Spleen (tissue), 11 donors: Measurements from ENCODE around the gene ZNF625. TPM values are rescaled to one million over a fixed set of nuclear protein-coding genes. Genes with fewer than 3 reads are reported as not detected.
A peak's percentile ranks its signal among the peaks of the same experiment; 100 is the strongest.

ENCODE experiments used
- DNase-seq: peaks from one replicate; pipeline ENCODE4 v3.0.0-alpha.2; 2020
- H3K27ac ChIP-seq, 8 donors: fragments of 200-600 bp; sonication (generic) in 7 of 8; 1 replicate in 4 of 8; 2 replicates in 4 of 8; pipeline versions ENCODE4 v1.5.0 to v1.8.0; 2016 to 2021; ENCODE audit warnings: inconsistent platforms in 4 of 8, mild to moderate bottlenecking in 4 of 8, moderate library complexity in 1 of 8
- H3K27me3 ChIP-seq, 7 donors: fragments of 200-600 bp; sonication (generic) in 6 of 7; replicated peaks in 1 of 7; 1 replicate in 4 of 7; 2 replicates in 3 of 7; pipeline versions ENCODE4 v1.5.0 to v1.8.0; 2016 to 2021; ENCODE audit warnings: inconsistent platforms in 3 of 7, mild to moderate bottlenecking in 1 of 7
- H3K36me3 ChIP-seq, 6 donors: fragments of 200-600 bp; sonication (generic) in 5 of 6; 1 replicate in 4 of 6; 2 replicates in 2 of 6; pipeline versions ENCODE4 v1.5.0 to v1.8.0; 2016 to 2021; ENCODE audit warnings: inconsistent platforms in 2 of 6
- H3K4me1 ChIP-seq, 6 donors: fragments of 200-600 bp; sonication (generic) in 5 of 6; 1 replicate in 3 of 6; 2 replicates in 3 of 6; pipeline versions ENCODE4 v1.5.0 to v1.8.0; 2016 to 2021; ENCODE audit warnings: inconsistent platforms in 3 of 6
- H3K4me3 ChIP-seq, 8 donors: fragments of 200-600 bp; sonication (generic) in 7 of 8; 1 replicate in 4 of 8; 2 replicates in 4 of 8; pipeline versions ENCODE4 v1.5.0 to v1.8.0; 2016 to 2021; ENCODE audit warnings: inconsistent platforms in 4 of 8, mild to moderate bottlenecking in 4 of 8, moderate library complexity in 2 of 8
- H3K9me3 ChIP-seq, 8 donors: fragments of 200-600 bp; sonication (generic) in 7 of 8; 1 replicate in 4 of 8; 2 replicates in 4 of 8; pipeline versions ENCODE4 v1.5.0 to v1.8.0; 2016 to 2021; ENCODE audit warnings: inconsistent platforms in 4 of 8
- POLR2A ChIP-seq, 3 donors: fragments of 450-650 bp; IDR thresholded peaks; one replicate each; pipeline ENCODE4 v1.5.1; 2017; ENCODE audit warnings: antibody characterized with exemption in 3 of 3, mild to moderate bottlenecking in 1 of 3
- POLR2AphosphoS5 ChIP-seq, 3 donors: sonication (generic); formaldehyde crosslinking; IDR thresholded peaks; one replicate each; pipeline ENCODE4 v1.5.1; 2017; ENCODE audit warnings: antibody characterized with exemption in 3 of 3
- WGBS, 5 donors: extraction: QIAGEN DNeasy Blood & Tissue Kit in 3 of 5; methylation state at CpG; one replicate each; pipeline versions ENCODE4 v1.1.5 to v1.1.7; 2013 to 2018; 5-methylcytosine and 5-hydroxymethylcytosine counted together
- intact Hi-C: fragments of 100-400 bp; cut with DNase I; formaldehyde crosslinking; loops from one replicate; pipeline ENCODE4 v1.15.0; 2023; ENCODE audit warnings: low total_unique reads
- polyA plus RNA-seq, 3 donors: library from polyadenylated mRNA; stranded (reverse); fragments of 200-250 nt; gene quantifications; one replicate each; pipeline ENCODE4 v1.2.1, GENCODE V29; 2013
- total RNA-seq, 7 donors: library from RNA; depleted of rRNA in 3 of 7; stranded (reverse); fragments of >200 nt in 3 of 7; fragmentation: NEBNext Ultra II Directional in 4 of 7; extraction: Animal tissue kit (Norgen Biotek cat#: 25700) in 4 of 7; gene quantifications; one replicate each; pipeline versions ENCODE4 v1.1.0 to v1.2.1, GENCODE V29; 2016 to 2021
- TF ChIP-seq, protein P1 (sequence below), 11 experiments: fragments of 200-600 bp in 7 of 11; fragments of 450-650 bp in 4 of 11; sonication (generic) in 4 of 11; IDR thresholded peaks in 8 of 11; conservative IDR thresholded peaks in 3 of 11; 1 replicate in 7 of 11; 2 replicates in 4 of 11; pipeline versions ENCODE4 v1.4.0 to v1.8.0; 2016 to 2021; ENCODE audit warnings: antibody characterized with exemption in 11 of 11, inconsistent platforms in 4 of 11, mild to moderate bottlenecking in 1 of 11
- donor health status: healthy with polysubstance abuse.
- donor health status: DM: no; HTN: no; CAD: no; lungs with moderate emphysema.
- donor health status: DM: no; HTN: no; CAD: no.
- donor health status: Bipolar disorder and iron deficiency.
- donor health status: healthy.
- donor health status: DM: no; HTN: no; CAD: no.
- donor health status: DM: yes; HTN: yes; CAD: no.

Gene ZNF625
- total and polyA plus RNA-seq, 10 donors, result 1.2 to 7.9 (median 5.1) TPM

DNA sequence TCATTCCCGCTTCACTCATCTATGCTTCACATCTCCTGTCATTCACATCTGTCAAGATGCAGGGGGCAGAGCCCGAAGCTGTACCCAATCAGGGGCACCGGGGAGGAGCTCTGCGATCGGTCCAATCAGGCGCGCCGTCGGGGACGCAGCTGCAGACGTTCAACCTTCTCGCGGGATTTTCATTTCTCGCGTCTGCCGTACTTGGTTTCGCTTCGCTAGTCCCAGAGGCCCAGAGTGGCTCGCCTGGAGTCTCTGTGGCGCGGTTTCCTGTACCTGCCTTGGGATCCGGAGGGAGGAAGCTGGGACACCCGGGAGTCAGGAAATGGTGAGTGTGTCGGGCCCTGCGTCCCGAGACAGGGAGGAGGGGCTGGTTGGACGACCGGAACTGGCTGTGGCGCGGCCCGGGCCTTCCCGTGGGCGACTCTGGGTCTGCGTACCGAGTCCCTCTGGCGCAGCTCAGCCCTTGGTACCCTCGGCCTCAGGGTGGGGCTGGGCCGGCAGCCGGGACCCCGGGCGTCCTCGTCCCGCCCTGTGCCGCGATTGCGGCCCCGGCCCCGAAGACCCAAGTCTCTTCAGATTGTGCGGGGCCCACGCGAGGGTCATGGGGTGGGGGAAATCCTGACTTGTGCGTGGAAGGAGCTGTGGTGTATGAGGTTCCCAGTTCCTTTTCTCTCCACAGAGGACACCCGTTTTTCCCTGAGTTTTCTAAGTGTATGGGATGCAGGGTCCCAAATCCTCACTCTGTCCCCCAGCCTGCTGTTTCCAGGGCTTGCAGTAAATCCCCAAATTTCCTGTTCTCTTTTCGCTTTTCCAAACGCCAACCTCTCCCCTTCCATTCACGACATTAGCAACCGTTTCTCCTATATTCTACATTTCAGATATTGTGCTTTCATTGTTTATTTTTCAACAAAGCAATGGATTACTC lies 6.6 kb upstream of the ZNF625 start, which contains the start of gene ZNF136:
Gene ZNF136, plus strand, starts transcription at position 215 of the 925 bp plus-strand sequence. Its CDS starts 108 bp downstream, at position 323.
- Histone ChIP-seq H3K4me1 (peaks cover 34 to 58% (median 48%) of the 10 kb centered on the region in 6 donors), H3K9me3 (no peaks in the 10 kb centered on the region), H3K36me3 (peaks cover 0 to 21% (median 0%) of the 10 kb centered on the region in 6 donors), H3K27ac (peak within 1 kb of the TSS; percentile 93 to 98 (median 96)), H3K4me3 (peak within 1 kb of the TSS; percentile 79 to 95 (median 82)), H3K27me3 (no peaks in the 10 kb centered on the region)
- intact Hi-C loops, result no loop called here
- TF ChIP-seq, protein P1, sequence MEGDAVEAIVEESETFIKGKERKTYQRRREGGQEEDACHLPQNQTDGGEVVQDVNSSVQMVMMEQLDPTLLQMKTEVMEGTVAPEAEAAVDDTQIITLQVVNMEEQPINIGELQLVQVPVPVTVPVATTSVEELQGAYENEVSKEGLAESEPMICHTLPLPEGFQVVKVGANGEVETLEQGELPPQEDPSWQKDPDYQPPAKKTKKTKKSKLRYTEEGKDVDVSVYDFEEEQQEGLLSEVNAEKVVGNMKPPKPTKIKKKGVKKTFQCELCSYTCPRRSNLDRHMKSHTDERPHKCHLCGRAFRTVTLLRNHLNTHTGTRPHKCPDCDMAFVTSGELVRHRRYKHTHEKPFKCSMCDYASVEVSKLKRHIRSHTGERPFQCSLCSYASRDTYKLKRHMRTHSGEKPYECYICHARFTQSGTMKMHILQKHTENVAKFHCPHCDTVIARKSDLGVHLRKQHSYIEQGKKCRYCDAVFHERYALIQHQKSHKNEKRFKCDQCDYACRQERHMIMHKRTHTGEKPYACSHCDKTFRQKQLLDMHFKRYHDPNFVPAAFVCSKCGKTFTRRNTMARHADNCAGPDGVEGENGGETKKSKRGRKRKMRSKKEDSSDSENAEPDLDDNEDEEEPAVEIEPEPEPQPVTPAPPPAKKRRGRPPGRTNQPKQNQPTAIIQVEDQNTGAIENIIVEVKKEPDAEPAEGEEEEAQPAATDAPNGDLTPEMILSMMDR (IDR thresholded peaks at IDR 0.05 in 8 of 11, conservative IDR thresholded peaks at IDR 0.05 in 3 of 11), result peak in 3 of 11 experiments; percentile 16 to 37 (median 18)
- TF ChIP-seq POLR2AphosphoS5 (IDR thresholded peaks at IDR 0.05) (peak; percentile 95 to 96 (median 95)), POLR2A (IDR thresholded peaks at IDR 0.05) (peak in 2 of 3 donors; percentile 37 to 65)
- DNase-seq, result peak; percentile 98
- WGBS, 5 donors, result 0 to 1% (median 0%) methylated on average over 43 to 57 of the region's 57 CpGs

DNA sequence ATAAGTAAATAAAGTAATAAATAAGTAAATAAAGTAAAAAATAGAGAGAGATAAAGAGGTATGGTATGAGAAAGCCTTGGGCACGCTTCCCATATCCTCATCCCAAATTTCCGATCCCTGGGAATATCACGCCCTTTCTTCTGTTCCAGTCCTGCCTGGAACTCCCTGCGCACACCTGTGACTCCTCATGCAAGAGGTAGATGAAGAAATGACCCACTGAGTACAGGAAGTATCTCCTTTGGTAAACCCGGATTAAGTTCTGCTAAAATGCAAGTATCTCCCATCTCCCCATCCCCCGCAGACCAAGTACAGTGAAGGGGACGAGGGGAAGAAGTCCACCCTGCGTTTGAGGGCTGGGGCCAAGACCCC lies 6.0 kb upstream of the ZNF625 start:
- Histone ChIP-seq H3K36me3 (peaks cover 0 to 19% (median 0%) of the 10 kb centered on the region in 6 donors), H3K4me3 (peak overlapping the region; percentile 79 to 95 (median 82)), H3K4me1 (peaks cover 34 to 55% (median 48%) of the 10 kb centered on the region in 6 donors), H3K27ac (peak overlapping the region; percentile 93 to 98 (median 96)), H3K27me3 (no peaks in the 10 kb centered on the region), H3K9me3 (no peaks in the 10 kb centered on the region)
- intact Hi-C loops, result no loop called here
- WGBS, 5 donors, result 13 to 18% (median 15%) methylated on average over 8 of the region's 8 CpGs
- no peak for TF ChIP-seq POLR2AphosphoS5 (IDR thresholded peaks at IDR 0.05)
- TF ChIP-seq, protein P1 (IDR thresholded peaks at IDR 0.05 in 8 of 11, conservative IDR thresholded peaks at IDR 0.05 in 3 of 11), result no peak
- TF ChIP-seq POLR2A (IDR thresholded peaks at IDR 0.05), result no peak
- no peak for DNase-seq

- 93 to 96% (median 94%) methylated on average over 25 of the region's 25 CpGs for WGBS, 5 donors
- no peak for DNase-seq
- Histone ChIP-seq H3K4me1 (peaks cover 18 to 54% (median 43%) of the 10 kb centered on the region in 6 donors), H3K27me3 (peaks cover 0 to 6% (median 0%) of the 10 kb centered on the region in 7 donors), H3K36me3 (peaks cover 0 to 6% (median 0%) of the 10 kb centered on the region in 6 donors), H3K27ac (no peak overlapping the region), H3K9me3 (no peaks in the 10 kb centered on the region), H3K4me3 (no peak overlapping the region)
- intact Hi-C loops, result no loop called here
- no peak for TF ChIP-seq POLR2A (IDR thresholded peaks at IDR 0.05)
- TF ChIP-seq POLR2AphosphoS5 (IDR thresholded peaks at IDR 0.05), result no peak
- TF ChIP-seq, protein P1 (IDR thresholded peaks at IDR 0.05 in 8 of 11, conservative IDR thresholded peaks at IDR 0.05 in 3 of 11), result no peak
These were observed 3.4 kb upstream of the ZNF625 start for GRCh38 chr19:12159773-12160414.
